H7 (cell line): Measurements from ENCODE around the gene RANBP10. TPM values are rescaled to one million over a fixed set of nuclear protein-coding genes. Genes with fewer than 3 reads are reported as not detected.

ENCODE experiments used
- DNase-seq: peaks from one replicate; pipeline ENCODE4 v3.0.0; 2012
- H3K27me3 ChIP-seq: 2 replicates; pipeline ENCODE4 v1.6.0; 2011; ENCODE audit warnings: mild to moderate bottlenecking, low read length; ENCODE audit not compliant: control insufficient read depth, insufficient read depth
- H3K36me3 ChIP-seq: replicated peaks from 2 replicates; pipeline ENCODE4 v1.5.1; 2011; ENCODE audit warnings: low read length; ENCODE audit not compliant: control insufficient read depth, insufficient read depth
- H3K4me3 ChIP-seq: 2 replicates; pipeline ENCODE4 v1.5.1; 2011; ENCODE audit warnings: low read depth, mild to moderate bottlenecking, control low read depth, low read length, moderate library complexity; ENCODE audit not compliant: insufficient read depth
- total RNA-seq: library from RNA; depleted of rRNA; stranded (reverse); fragments of >200 nt; shearing (Covaris generic); gene quantifications from 2 replicates; pipeline ENCODE4 v1.2.3, GENCODE V29; 2014

Gene RANBP10
- total RNA-seq, 1 experiment from 2014 or later, result 7.3 TPM

DNA sequence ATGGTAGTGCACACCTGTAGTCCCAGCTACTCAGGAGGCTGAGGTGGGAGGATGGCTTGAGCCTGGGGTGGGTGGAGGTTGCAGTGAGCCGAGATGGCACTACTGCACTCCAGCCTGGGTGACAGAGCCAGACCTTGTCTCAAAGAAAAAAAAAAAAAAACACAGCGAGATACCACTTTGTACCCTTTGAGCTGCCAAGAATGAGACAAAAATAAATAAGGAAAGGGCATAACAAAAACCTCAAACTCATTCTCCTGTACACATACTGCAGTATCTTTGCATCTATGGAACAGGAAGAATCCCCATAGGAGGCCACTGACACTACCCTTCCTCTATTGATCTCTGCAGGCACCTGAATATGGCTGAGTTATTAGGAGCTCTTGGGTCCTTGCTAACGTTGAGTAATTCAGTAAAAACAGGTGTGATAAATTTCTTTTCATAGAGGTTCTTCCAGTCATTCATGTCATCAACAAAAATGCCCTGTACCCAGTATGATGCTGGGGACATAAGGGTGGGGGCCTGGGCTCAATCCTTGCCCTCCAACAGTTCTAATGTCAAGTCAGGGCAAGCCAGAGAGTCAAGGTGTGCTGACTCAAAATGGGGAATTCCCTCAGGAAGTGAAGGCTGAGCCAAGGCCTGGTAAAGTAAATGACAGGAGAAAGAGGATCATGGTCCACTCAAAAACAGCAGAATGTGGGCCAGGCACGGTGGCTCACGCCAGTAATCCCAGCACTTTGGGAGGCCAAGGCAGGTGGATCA, 26.9 kb downstream of the RANBP10 start:
- Histone ChIP-seq H3K4me3 (no peak overlapping the region), H3K27me3 (no peaks in the 10 kb centered on the region), H3K36me3 (no peaks in the 10 kb centered on the region)
- no peak for DNase-seq

- Histone ChIP-seq H3K4me3 (no peak overlapping the region), H3K36me3 (no peaks in the 10 kb centered on the region), H3K27me3 (no peaks in the 10 kb centered on the region)
- DNase-seq, result no peak
Observed at GRCh38 chr16:67775273-67775672, 31.1 kb downstream of the RANBP10 start.

GRCh38 chr16:67774457-67774853, 31.9 kb downstream of the RANBP10 start:
- no peaks in the 10 kb centered on the region for H3K27me3 ChIP-seq

GRCh38 chr16:67773569-67774456, 32.5 kb downstream of the RANBP10 start:
- no peaks in the 10 kb centered on the region for H3K27me3 ChIP-seq
- H3K36me3 ChIP-seq, result no peaks in the 10 kb centered on the region
- no peak for DNase-seq
- no peak overlapping the region for H3K4me3 ChIP-seq

More at GRCh38 chr16:67774457-67774853, 31.9 kb downstream of the RANBP10 start:
- no peak overlapping the region for H3K4me3 ChIP-seq
- DNase-seq, result no peak
- no peaks in the 10 kb centered on the region for H3K36me3 ChIP-seq

DNA sequence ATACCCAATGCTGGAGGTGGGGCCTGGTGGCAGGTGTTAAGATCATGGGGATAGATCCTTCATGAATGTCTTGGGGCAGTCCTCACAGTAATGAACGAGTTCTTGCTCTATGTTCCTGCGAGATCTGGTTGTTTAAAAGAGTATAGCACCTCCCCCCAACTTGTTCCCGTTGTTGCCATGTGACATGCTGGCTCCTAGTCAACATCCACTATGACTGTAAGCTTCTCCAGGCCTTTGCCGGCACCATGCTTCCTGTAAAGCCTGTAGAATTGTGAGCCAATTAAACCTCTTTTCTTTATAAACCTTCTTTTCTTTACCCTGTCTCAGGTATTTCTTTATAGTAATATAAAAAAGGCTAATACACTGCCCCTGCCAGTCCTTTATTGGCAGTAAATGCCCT, 33.3 kb downstream of the RANBP10 start:
- Histone ChIP-seq H3K27me3 (no peaks in the 10 kb centered on the region), H3K4me3 (no peak overlapping the region), H3K36me3 (no peaks in the 10 kb centered on the region)
- DNase-seq, result no peak

DNA sequence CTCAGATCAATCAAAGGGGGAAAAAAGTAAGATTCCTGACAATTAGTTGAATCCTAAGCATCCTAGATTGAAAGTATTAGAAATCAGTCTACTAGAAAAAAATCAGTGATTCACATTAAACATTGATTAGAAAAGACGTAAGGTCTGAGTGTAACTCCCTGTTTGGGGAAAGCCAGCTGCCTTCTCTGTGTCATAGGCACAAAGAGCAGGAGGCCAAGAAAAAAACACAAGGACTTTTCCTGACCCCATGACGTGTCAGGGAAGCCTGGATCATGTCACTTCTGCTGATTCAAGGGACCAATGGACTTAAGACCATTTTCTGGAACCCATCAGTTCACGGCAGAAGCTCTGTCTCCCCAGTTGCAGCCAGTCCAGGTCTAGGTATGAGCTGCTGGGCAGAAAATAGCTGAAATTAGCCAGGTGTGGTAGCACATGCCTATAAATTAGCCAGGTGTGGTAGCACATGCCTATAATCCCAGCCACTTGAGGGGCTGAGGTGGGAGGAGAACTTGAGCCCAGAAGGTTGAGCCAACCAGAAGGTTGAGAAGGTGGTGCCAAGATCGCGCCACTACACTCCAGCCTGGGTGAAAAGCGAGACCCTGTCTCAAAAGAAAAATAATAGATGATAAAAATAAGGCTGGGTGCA, 35.9 kb downstream of the RANBP10 start:
- DNase-seq, result no peak
- Histone ChIP-seq H3K4me3 (no peak overlapping the region), H3K27me3 (no peaks in the 10 kb centered on the region), H3K36me3 (no peaks in the 10 kb centered on the region)

- Histone ChIP-seq H3K27me3 (no peaks in the 10 kb centered on the region), H3K36me3 (no peaks in the 10 kb centered on the region), H3K4me3 (no peak overlapping the region)
- no peak for DNase-seq
Observed at GRCh38 chr16:67767953-67768352, 38.4 kb downstream of the RANBP10 start.

GRCh38 chr16:67766291-67766690, 40.1 kb downstream of the RANBP10 start:
- Histone ChIP-seq H3K27me3 (no peaks in the 10 kb centered on the region), H3K36me3 (no peaks in the 10 kb centered on the region)

DNA sequence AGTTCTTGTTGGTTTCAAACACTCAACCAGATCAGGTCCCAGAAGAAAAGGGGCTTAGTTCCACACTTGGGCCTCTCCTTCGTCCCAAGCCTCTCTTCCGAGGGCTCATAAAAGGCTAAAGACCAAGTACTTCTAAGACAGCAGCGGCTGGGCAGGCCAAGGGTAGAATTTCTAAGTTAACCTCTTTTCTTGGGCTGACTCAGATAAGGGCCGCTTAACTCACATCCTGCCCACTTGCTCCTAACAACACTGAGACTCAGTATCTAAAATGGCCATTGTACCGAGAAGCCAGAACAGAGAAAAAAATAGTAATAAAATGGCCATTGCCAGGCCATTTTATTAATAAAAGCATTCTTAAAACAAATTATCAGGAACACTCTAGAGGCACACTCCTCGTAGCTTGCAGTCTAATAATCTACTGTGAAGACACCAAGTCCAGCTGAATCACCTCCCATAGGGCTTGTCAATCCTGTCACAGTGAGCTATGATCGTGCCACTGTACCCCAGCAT, 42.1 kb downstream of the RANBP10 start:
- Histone ChIP-seq H3K36me3 (no peaks in the 10 kb centered on the region), H3K27me3 (no peaks in the 10 kb centered on the region), H3K4me3 (no peak overlapping the region)
- no peak for DNase-seq

More at GRCh38 chr16:67766291-67766690, 40.1 kb downstream of the RANBP10 start:
- H3K4me3 ChIP-seq, result no peak overlapping the region
- DNase-seq, result no peak

DNA sequence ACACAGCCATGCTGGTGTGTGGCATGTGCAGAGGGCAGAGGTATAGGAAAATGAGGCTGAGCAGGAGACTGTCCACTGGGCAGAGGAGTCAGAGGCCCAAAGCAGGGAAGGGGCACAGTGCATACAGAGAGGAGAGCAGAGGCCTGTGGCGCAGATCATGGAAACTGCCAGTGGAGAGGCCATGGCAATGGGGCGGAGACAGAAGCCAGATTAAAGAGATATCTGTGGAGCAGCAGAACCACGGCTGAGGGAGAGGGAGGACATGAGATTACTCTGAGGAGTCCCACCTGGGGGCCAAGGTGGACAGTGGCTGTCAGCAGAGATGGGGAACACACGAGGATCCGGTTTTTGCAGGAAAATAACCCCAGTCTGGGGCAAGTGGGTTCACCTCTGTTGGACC, 43.3 kb downstream of the RANBP10 start:
- DNase-seq, result no peak
- Histone ChIP-seq H3K36me3 (no peaks in the 10 kb centered on the region), H3K4me3 (no peak overlapping the region), H3K27me3 (no peaks in the 10 kb centered on the region)

DNA sequence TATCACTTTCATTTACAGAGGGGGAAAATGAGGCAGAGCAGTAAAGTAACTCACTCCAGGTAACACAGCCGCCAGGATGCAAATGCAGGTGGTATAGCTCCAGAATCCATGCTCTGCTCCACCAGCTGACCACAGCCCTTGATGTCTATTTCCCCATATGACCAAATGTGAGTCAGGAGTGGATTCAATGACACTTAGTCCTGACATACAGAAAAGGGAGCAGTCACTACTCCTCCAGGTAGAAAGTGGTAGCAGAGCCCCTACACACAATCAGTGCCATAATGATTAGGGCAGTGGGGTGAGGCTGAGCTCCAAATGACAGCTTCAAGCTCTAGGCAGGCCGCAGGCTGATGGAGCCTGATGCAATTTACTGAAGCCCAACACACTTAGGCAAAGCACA, 44.0 kb downstream of the RANBP10 start:
- H3K27me3 ChIP-seq, result no peaks in the 10 kb centered on the region
- H3K4me3 ChIP-seq, result no peak overlapping the region
- no peaks in the 10 kb centered on the region for H3K36me3 ChIP-seq
- no peak for DNase-seq

DNA sequence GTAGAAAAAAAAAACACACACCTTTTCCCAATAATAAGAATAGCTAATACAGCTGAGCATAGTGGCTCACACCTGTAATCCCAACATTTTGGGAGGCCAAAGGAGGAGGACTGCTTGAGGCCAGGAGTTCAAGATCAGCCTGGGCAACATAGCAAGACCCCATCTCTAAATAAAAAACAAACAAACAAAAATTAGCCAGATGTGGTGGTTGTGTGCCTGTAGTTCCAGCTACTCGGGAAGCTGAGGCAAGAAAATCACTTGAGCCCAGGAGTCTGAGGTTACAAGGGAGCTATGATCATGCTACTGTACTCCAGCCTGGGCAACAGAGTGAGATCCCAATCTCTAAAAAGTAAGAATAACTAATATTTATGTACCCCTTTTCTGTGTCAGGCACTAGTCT, 44.4 kb downstream of the RANBP10 start:
- no peak for DNase-seq
- Histone ChIP-seq H3K27me3 (no peaks in the 10 kb centered on the region), H3K4me3 (no peak overlapping the region)

GRCh38 chr16:67760956-67761230, 45.5 kb downstream of the RANBP10 start:
- no peak overlapping the region for H3K4me3 ChIP-seq
- H3K36me3 ChIP-seq, result no peaks in the 10 kb centered on the region
- no peaks in the 10 kb centered on the region for H3K27me3 ChIP-seq
- DNase-seq, result no peak

More for the DNA sequence above, 44.4 kb downstream of the RANBP10 start:
- H3K36me3 ChIP-seq, result no peaks in the 10 kb centered on the region

DNA sequence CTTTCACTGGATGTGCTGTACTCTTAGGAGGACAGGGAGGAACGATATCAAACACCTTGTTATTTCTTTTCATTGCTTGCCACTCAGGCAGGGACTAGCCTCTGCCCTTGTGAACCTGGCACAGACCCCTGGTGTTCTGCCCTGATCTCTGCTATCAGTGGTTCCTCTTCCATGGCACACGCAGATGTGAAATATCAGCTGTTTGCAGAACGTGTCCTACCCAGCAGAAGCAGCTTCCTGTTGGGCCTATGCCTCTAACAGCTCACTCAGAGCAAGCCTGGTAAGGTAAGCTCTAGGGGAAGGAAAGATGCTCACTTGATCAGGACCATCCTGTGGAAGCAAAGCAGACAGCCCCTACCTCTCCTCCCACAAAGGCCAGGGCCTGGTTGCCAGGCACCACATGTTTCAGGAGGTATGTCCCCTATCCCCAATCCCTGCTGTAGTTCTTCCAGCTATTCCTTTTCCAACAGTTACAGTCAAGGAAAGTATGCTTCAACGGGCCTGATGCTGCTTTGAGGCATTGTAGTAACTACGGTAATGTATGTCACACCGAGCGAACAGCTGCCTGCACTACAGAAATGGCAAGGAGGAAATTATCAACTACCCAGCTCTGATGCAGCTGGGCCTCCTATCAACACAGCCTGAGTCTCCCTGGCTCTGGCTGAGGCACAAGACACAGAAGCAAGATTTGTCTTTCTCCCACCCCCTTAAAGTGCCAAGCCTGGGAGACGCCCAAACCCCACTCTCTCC, 46.0 kb downstream of the RANBP10 start:
- Histone ChIP-seq H3K4me3 (no peak overlapping the region), H3K27me3 (no peaks in the 10 kb centered on the region), H3K36me3 (no peaks in the 10 kb centered on the region)
- no peak for DNase-seq
